GM18502 (cell line): ENCODE results near the gene ABTB1.
"Not testable (repeated sequence)": the region's sequence is repeated elsewhere in the genome, so short reads cannot be mapped to it uniquely, and the experiment has no call there.

Source experiments
- ATAC-seq: cut with Tn5 transposase; IDR thresholded peaks from one replicate; pipeline ENCODE4 v1.9.1; 2021; ENCODE audit warnings: mild to moderate bottlenecking; ENCODE audit not compliant: unreplicated experiment, poor library complexity

ABTB1 gene

GRCh38 chr3:127670229-127670559 lies 2.6 kb upstream of the ABTB1 start:
- no peak for ATAC-seq

GRCh38 chr3:127670761-127671522 lies 1.8 kb upstream of the ABTB1 start:
- ATAC-seq: no peak

- ATAC-seq: peak; percentile 26
These were observed 976 bp upstream of the ABTB1 start for GRCh38 chr3:127671523-127672428.

GRCh38 chr3:127673191-127674100 lies 694 bp downstream of the ABTB1 start:
- ATAC-seq: peak; percentile 48

DNA sequence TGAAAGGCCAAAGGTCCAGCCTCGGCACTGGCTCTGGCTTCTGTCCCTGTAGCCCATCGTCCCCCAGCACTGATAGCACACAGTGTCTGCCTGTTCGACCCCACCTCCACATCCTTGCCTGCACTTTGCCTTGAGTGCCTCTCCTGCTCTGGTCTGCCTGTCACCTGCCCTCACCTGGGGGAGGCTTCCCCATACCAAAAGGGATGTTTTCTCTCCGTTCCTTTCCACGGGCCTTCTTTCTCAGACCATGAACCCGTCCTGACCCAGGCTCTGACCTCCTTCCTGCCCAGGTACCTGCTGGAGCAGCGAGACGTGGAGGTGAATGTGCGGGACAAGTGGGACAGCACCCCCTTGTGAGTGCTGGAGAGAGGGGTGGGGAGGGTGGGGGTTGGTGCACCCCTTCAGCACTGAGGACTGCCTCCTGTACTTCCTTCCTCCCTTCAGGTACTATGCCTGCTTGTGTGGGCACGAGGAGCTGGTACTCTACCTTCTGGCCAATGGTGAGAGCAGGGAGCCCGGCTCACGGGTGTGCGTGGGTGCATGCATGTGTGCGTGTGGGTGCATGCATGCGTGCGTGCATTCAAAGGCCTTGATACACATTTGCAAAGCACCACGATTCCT lies 1.5 kb downstream of the ABTB1 start:
- ATAC-seq: no peak

GRCh38 chr3:127674790-127675189 lies 2.0 kb downstream of the ABTB1 start:
- no peak for ATAC-seq

GRCh38 chr3:127675651-127676391 lies 3.1 kb downstream of the ABTB1 start:
- no peak for ATAC-seq

DNA sequence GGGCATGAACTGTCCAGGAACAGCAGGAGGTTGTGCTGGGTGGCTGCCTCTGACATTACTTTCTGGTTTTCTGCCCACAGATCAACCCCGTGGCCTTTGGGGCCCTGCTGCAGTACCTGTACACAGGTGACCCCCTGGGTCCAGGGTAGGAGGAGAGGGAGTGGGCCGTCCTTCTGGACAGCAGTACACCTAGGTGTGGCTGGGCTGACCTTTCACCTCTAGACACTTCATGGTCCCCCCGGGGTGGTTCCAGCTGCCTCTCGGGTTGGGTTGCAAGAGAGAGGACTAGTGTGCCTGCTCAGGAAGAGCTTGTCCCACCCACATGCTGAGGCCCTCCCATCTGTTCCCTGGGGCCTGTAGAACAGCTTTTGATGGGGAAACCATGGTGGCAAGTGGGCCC lies 3.7 kb downstream of the ABTB1 start:
- ATAC-seq: no peak

DNA sequence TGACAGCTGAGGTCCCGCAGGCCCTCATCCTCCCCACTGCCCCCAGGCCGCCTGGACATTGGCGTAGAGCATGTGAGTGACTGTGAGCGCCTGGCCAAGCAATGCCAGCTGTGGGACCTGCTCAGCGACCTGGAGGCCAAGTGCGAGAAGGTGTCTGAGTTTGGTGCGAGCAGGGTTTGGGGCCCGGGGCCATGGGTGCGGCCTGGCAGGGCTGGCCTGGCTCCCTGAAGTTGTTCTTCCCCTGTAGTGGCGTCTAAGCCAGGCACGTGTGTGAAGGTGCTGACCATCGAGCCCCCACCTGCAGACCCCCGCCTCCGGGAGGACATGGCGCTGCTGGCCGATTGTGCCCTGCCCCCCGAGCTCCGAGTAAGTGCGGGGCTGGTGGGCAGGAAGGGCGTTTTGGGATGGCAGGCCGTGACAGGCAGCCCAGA lies 4.2 kb downstream of the ABTB1 start:
- ATAC-seq: no peak

GRCh38 chr3:127677541-127678314 lies 5.0 kb downstream of the ABTB1 start:
- ATAC-seq: no peak

- no peak for ATAC-seq
These were observed 5.5 kb downstream of the ABTB1 start for GRCh38 chr3:127678315-127678599.

GRCh38 chr3:127678611-127679533 lies 6.1 kb downstream of the ABTB1 start:
- ATAC-seq: no peak

- no peak for ATAC-seq
These were observed 6.9 kb downstream of the ABTB1 start for GRCh38 chr3:127679534-127680145.

GRCh38 chr3:127680146-127680661 lies 7.5 kb downstream of the ABTB1 start:
- ATAC-seq: no peak

DNA sequence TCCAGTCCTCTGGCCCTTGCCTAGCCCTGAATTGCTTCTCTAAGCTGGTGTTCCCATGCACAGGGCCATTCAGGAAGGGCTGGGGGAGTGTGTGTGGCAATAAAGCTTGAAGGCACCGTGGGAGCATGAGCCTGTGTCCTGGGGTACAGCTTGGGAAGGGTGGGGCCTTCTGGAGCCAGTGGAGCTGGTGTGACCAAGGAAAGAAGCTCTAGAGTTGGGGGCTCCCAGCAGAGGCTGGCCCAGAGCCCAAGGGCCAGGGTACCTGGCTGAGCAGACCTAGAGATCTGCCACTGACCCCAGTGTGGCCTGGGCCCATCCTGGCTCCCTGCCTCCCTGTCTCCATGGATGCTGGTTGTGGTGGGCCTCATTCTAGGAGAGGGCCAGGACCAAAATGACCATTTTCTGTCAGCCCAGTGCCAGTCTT lies 8.1 kb downstream of the ABTB1 start:
- ATAC-seq: no peak

DNA sequence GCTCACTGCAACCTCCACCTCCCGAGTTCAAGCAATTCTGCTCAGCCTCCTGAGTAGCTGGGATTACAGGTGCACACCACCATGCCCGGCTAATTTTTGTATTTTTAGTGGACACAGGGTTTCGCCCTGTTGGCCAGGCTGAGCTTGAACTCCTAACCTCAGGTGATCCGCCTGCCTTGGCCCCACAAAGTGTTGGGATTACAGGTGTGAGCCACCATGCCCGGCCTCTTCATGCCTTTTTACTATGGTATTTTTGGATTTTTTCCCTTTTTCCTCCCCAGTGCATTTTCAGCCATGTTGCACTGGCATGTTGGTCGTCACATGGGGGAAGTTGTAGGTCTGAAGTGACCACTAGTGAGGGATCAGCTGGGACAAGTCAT lies 9.4 kb downstream of the ABTB1 start:
- not testable (repeated sequence) for ATAC-seq

DNA sequence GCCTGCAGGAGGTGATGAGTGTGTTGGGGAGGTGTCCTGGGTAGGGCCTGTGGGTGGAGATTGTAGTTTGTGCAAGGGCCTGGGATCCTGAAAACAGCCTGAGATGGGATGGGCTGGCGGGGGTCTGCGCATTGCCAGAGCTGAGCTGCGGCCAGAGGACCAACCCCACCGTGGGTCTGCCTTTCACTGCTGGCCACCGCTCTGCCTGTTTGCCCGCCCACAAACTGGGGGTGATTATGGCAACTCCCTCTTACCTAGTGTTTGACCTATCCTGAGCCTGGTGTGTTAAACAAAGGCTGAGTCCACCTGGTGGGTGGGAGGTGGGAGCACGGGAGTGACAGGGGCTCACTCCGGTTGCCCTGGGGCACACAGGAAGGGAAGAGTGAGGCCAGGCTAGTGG lies 9.8 kb downstream of the ABTB1 start:
- no peak for ATAC-seq
